ENCODE data around the gene S100A4.
"Not testable (repeated sequence)": the region's sequence is repeated elsewhere in the genome, so short reads cannot be mapped to it uniquely, and the experiment has no call there.

Gene S100A4

DNA sequence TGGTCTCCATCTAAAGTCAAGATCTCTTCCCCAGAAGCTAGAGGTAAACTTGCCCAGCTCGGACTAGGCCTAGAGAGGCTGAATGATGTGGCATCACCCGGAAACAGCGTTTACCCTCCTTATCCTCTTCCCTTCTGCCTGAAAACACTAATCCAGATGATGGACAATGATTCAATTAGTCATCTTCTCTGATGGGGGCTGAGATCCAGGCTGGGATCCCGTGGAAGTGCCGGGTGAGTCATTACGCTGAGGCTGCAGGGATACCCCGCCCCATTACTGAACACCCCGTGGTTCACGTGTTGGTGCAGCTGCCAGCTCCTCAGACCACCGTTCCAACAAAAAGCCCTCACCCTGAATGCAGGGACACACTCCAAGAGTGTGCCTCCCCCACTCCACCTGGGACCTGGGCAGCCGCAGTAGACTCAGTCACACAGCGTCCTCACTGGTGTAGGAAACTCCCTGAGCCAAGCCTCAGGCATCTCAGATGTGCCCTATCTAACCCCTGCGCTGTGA lies 11.9 kb downstream of the S100A4 start:
- no peak for DNase-seq (ENCODE audit: low read depth in 2 of 2)

GRCh38 chr1:153532769-153533599 lies 12.6 kb downstream of the S100A4 start:
- peak; percentile 65 to 69 for DNase-seq (ENCODE audit: low read depth in 2 of 2)

GRCh38 chr1:153532181-153532580 lies 13.4 kb downstream of the S100A4 start:
- DNase-seq (ENCODE audit: low read depth in 2 of 2) = peak in 1 of 2 donors; percentile 32

GRCh38 chr1:153531638-153532037 lies 14.0 kb downstream of the S100A4 start:
- no peak for DNase-seq (ENCODE audit: low read depth in 2 of 2)

DNA sequence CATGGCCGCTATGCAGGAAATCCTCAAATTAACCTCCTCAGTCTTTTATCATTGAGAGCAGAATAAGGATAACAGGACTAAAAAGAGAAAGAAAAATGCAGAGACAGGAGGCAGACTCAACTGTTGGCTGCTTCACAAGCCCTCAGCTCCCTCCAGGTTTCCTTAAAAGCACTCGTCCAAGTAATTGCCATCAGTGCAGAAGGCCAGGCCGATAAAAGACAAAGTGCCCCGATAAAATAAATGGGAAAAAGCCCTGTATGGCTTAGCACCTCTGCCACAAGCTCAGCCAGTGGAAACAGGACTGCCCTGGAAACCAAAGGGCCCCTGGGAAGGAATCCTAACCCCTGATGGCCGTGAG lies 17.9 kb downstream of the S100A4 start:
- DNase-seq (ENCODE audit: low read depth in 2 of 2) = no peak

- DNase-seq (ENCODE audit: low read depth in 2 of 2) = no peak
Measured at GRCh38 chr1:153527023-153527682, 18.5 kb downstream of the S100A4 start.

DNA sequence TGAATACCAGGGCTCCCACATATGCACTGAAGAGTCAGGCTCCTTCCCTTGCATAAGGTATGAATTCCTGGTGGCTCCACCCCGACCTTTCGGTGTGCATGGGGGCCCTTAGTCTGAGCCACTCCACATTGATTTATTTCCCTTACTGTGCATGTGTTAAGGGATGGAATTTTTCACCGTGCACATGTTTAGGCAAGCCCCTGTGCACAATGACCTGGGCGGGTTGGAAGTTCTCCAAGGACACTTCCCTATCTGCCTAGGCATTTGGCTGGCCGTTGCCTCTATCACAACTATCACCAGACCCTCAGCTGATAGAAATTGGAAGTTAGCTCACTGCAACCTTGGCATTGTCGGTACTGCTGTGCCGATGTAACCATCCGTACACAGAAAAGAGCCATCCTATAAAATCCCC lies 19.5 kb downstream of the S100A4 start:
- DNase-seq (ENCODE audit: low read depth in 2 of 2) = no peak

DNA sequence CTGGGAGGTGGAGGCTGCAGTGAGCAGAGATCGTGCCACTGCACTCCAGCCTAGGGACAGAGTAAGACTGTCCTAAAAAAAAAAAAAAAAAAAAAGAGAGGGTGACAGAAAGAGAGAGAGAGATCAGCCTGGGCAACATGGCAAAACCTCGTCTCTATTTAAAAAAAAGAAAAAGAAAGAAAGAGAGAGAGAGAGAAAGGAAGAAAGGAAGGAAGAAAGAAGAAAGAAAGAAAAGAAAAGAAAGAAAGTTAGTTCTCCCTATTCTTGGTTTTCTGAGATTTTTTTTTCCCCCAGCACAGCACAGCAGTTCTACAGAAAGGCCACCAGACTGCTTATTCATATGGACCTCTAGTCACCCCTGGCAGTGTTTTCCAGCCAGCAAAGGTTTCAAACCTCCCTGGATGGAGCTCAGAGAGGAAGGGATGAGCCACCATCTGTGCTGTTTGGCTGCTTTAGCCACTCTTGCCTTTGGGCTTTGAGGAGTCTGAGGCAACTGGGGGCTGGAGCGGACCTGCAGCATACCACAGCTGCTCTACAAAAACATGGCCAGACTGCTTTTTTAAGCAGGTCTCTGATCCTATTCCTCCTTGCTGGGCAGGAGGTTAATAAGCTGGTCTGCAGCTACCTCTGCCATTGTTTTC lies 20.4 kb downstream of the S100A4 start:
- DNase-seq (ENCODE audit: low read depth in 2 of 2) = no peak

GRCh38 chr1:153522353-153523048 lies 23.1 kb downstream of the S100A4 start:
- DNase-seq (ENCODE audit: low read depth in 2 of 2) = not testable (repeated sequence)

- DNase-seq (ENCODE audit: low read depth in 2 of 2) = not testable (repeated sequence)
Measured at GRCh38 chr1:153521808-153522207, 23.8 kb downstream of the S100A4 start.

- DNase-seq (ENCODE audit: low read depth in 2 of 2) = no peak
Measured at GRCh38 chr1:153520818-153521476, 24.7 kb downstream of the S100A4 start.

DNA sequence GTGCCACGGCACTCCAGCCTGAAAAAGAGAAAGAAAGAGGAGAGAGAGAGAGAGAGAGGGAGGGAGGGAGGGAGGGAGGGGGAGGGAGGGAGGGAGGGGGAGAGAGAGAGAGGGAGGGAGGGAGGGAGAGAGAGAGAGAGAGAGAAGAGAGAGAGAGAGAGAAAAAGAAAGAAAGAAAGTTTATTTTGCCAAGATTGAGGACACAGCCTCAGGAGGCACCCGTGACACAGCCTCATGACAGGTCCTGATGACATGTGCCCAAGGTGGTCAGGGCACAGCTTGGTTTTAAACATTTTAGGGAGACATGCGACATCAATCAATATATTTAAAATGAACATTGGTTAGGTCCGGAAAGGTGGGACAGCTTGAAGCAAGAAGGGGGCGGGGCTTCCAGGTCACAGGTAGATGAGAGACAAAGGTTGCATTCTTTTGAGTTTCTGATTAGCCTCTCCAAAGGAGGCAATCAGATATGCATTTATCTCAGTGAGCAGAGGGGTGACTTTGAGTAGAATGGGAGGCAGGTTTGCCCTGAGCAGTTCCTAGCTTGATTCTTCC lies 25.4 kb downstream of the S100A4 start:
- not testable (repeated sequence) for DNase-seq (ENCODE audit: low read depth in 2 of 2)

- no peak for DNase-seq (ENCODE audit: low read depth in 2 of 2)
Measured at GRCh38 chr1:153519242-153519641, 26.4 kb downstream of the S100A4 start.

GRCh38 chr1:153515504-153516394 lies 29.9 kb downstream of the S100A4 start:
- no peak for DNase-seq (ENCODE audit: low read depth in 2 of 2)

DNA sequence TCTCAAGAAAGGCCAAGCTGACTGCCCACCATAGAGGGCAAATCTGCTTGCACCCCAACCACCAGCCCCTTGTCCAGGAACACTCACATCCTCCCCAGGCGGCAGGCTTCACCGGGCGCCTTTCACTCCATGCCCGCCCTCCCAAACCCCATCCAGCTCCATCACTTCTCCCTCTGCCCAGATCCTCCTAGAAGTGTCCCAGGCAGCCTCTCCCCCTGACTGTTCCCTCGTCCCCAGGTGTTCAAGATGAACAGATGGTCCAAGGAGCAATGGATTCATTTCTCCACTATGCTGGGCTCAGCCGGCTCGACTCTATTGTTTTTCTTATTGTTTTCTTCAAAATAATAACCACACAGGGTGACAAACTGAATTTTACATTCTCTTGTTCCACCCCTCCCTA lies 31.9 kb downstream of the S100A4 start:
- no peak for DNase-seq (ENCODE audit: low read depth in 2 of 2)

GRCh38 chr1:153513023-153513422 lies 32.6 kb downstream of the S100A4 start:
- no peak for DNase-seq (ENCODE audit: low read depth in 2 of 2)

DNA sequence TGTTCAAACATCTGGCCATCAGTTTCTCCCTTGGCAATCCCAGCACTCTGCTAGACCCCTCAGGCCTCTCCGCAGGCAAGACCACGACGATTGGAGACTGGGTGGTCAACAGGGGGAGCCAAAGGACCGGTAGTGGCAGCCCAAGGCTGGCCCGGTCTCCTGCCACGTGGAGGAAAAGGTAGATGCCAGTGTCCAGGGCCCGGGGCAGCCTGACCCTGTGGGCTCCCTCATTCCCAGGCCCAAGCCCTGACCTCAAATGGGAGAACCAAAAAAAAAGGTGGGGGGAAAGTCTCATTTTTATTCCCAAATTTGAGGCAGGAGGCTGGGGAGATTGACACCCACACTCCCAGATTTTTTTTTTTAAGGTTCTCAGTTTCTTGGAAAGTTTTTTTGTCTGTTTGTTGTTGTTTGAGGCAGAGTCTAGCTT lies 34.6 kb downstream of the S100A4 start:
- peak; percentile 70 to 79 for DNase-seq (ENCODE audit: low read depth in 2 of 2)

DNA sequence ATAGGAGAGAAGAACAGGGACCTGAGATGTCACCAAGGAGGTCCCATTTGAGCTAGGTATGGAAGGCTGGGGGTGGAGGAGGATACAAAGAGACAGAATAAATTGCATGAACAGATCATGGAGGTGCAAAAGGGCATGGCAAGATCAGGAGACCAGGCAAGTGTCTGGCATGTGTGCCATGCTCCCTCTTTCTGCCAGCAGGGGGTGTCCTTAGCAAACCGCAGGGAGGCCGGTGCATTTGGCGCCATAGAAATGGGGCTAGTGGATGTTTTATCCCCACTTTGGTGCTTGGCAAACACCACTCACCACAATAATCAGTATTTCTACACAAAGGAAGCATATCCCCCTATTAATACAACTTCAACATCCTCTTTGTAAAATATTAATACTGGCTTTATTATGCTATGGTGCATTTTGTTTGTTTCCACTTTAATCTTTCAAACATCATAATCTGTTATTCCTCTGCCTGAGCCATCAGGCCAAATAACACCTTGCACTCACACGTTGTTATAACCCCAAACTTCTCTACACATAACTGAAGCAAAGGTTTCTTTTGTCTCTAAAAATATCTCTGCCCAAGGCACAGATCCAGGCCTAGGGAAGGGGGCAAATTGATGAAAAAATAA lies 35.8 kb downstream of the S100A4 start:
- peak; percentile 56 to 61 for DNase-seq (ENCODE audit: low read depth in 2 of 2)

GRCh38 chr1:153509036-153509435 lies 36.6 kb downstream of the S100A4 start:
- DNase-seq (ENCODE audit: low read depth in 2 of 2) = no peak

Data from stimulated activated CD4-positive, alpha-beta T cell treated with anti-CD3 and anti-CD28 coated beads, Interleukin-1b, Interleukin-23, amount 100 ng/mL, for 4 hours (primary cell).